GM12892 (cell line): Measurements from ENCODE around the gene CDC23.

Source experiments
- DNase-seq: peaks from one replicate; pipeline ENCODE4 v3.0.0; 2011; ENCODE audit not compliant: insufficient read length
- FAIRE-seq: peaks from 2 replicates; lab custom pipeline; 2011; peaks lifted over from hg19 to GRCh38; lab: Jason Lieb, UNC
- POLR2A ChIP-seq: IDR thresholded peaks from 2 replicates; pipeline ENCODE4 v1.6.1; 2011; ENCODE audit warnings: low read depth, low read length, control low read depth
- POLR2AphosphoS5 ChIP-seq: IDR thresholded peaks from 2 replicates; pipeline ENCODE4 v1.6.1; 2011; ENCODE audit warnings: low read depth, low read length, control low read depth
- TAF1 ChIP-seq: IDR thresholded peaks from 2 replicates; pipeline ENCODE4 v1.6.1; 2011; ENCODE audit warnings: low read depth, mild to moderate bottlenecking, control low read depth, low read length, borderline replicate concordance

CDC23 gene

DNA sequence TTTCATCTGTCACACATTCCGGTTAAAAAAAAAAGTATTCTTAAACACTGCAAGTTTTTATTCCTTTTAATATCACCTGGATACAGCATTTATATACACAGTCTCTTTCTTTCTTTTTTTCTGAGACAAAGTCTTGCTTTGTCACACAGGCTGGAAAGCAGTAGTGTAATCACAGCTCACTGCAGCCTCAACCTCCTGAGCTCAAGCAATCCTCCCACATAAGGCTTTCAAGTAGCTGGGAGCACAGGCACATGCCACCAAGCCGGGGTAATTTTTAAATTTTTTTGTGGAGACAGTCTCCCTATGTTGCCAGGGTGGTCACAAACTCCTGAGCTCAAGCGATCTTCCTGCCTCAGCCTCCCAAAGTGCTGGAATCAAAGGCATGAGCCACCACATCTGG lies 20.3 kb downstream of the CDC23 start:
- no peak for TF ChIP-seq POLR2A
- no peak for TF ChIP-seq TAF1
- no peak for TF ChIP-seq POLR2AphosphoS5
- FAIRE-seq (no peak), DNase-seq (no peak)

GRCh38 chr5:138188626-138189025 lies 24.5 kb downstream of the CDC23 start:
- no peak for TF ChIP-seq POLR2A
- no peak for FAIRE-seq

GRCh38 chr5:138186002-138186447 lies 27.1 kb downstream of the CDC23 start:
- TF ChIP-seq POLR2AphosphoS5 (peak; percentile 52; the same call in 1 of the 2 replicates), POLR2A (no peak)
- FAIRE-seq (no peak), DNase-seq (no peak)

More at GRCh38 chr5:138188626-138189025, 24.5 kb downstream of the CDC23 start:
- DNase-seq: no peak

- no peak for FAIRE-seq
- DNase-seq: no peak
- TF ChIP-seq POLR2AphosphoS5 (no peak), POLR2A (no peak), TAF1 (no peak)
Measured at GRCh38 chr5:138182808-138183207, 30.3 kb downstream of the CDC23 start.

- no peak for DNase-seq
- TF ChIP-seq POLR2A (no peak), TAF1 (no peak), POLR2AphosphoS5 (no peak)
- no peak for FAIRE-seq
Measured at GRCh38 chr5:138180841-138181240, 32.3 kb downstream of the CDC23 start.

DNA sequence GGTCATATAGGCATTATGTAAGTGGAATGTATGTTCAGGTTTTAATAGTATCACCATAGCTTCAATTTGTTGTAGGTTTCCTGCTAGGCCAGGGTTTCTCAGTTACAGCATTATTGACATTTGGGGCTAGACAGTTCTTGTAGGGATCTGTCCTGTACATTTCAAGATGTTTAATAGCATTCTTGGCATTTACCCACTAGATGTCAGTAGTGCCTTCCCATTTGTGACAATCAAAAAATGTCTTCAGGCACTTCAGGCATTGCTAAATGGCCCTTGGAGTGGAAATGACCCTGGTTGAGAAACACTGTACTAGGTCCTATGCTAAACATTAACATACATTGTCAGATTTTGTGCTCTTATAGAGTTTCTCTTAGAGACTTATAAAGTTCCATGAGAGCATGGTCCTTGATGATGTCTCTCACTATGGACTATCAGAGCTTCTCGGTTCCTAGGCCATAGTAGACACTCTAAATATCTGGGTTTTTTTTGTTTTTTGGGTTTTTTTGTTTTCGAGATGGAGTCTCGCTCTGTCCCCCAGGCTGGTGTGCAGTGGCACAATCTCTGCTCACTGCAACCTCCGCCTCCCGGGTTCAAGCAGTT lies 32.8 kb downstream of the CDC23 start:
- TF ChIP-seq POLR2AphosphoS5 (no peak), TAF1 (no peak), POLR2A (no peak)
- FAIRE-seq (peak; percentile 36), DNase-seq (no peak)

DNA sequence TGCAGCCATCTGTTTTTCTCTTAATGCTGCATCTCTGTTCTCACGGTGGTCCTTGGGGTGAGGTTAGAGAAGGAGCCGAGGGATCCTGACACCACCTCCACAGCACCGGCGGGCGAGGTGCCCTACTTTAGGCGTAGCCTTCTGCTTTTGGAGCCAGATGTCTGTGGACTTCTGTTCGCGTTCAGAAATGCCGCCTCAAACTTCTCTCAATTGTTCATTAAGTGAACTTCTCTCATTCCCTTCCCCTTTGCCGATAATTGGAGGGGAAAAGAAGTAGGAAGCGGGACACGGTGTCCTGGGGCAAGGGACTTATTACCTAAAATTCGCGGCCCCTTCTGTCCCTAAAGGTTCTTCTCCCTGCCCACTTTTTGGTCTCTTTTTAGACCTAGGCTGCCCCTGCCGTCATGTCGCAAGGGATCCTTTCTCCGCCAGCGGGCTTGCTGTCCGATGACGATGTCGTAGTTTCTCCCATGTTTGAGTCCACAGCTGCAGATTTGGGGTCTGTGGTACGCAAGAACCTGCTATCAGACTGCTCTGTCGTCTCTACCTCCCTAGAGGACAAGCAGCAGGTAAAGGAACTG lies 33.8 kb downstream of the CDC23 start:
- FAIRE-seq (no peak), DNase-seq (no peak)
- TF ChIP-seq POLR2AphosphoS5: no peak
- no peak for TF ChIP-seq TAF1
- TF ChIP-seq POLR2A: no peak

GRCh38 chr5:138178516-138179276 lies 34.4 kb downstream of the CDC23 start, which contains the start of the genes BRD8 and KIF20A:
Gene BRD8 (minus strand): TSS chr5:138178630. CDS start chr5:138178614, 16 bp downstream.
Gene KIF20A (plus strand): TSS chr5:138179112. CDS start chr5:138179681, 569 bp downstream.
- peak; percentile 61 for DNase-seq
- TF ChIP-seq POLR2AphosphoS5 (peak; percentile 84), POLR2A (peak; percentile 82), TAF1 (0 out of 2 replicates have a peak, but pooled peaks have one; percentile 74)
- FAIRE-seq: peak; percentile 90

- DNase-seq: no peak
- no peak for TF ChIP-seq POLR2AphosphoS5
- no peak for FAIRE-seq
Measured at GRCh38 chr5:138177941-138178515, 35.1 kb downstream of the CDC23 start.

DNA sequence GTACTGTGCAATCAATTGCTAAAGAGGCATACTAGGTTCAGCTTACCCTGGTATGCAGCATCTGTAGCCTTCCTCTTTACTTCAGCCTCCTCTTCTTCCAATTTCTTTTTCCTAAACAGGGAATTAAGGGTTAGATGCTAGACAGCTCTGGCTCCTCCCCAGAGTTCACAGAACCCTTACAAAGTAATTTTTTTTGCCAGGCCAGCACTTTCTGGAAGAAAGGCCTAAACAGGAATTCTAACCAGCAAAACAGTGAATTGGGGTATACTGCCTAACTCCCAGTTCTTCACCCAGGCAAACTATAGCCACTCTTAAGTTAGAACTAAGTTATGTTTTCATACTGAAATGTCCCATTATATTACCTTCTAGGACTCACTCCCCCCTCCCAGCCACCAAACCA lies 42.8 kb downstream of the CDC23 start:
- TF ChIP-seq POLR2AphosphoS5: no peak
- no peak for TF ChIP-seq TAF1
- TF ChIP-seq POLR2A: no peak
- FAIRE-seq (no peak), DNase-seq (no peak)

DNA sequence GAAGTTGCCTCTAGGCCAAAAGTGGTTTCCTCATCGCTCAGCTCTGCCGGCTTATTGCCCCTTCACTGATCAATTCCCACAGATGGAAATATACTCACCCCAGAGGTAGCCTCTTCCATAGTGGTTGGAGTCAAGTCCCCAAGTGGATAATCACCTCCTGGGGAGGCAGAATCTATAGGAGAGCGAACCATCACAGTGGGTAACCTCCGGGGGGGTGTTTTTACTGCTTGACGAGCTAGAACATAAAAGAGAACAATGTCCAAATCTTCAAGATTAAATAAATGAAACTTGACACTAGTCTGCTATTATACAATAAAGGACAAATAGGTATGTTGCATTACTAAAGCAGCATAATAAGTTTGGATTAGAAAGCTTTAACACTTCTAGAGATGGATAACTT lies 44.0 kb downstream of the CDC23 start:
- no peak for FAIRE-seq

More for the DNA sequence above, 44.0 kb downstream of the CDC23 start:
- TF ChIP-seq TAF1 (no peak), POLR2AphosphoS5 (no peak), POLR2A (no peak)
- DNase-seq: no peak
